ENCODE data around the gene GRK3.

- no peak for TF ChIP-seq POLR2A (IDR thresholded peaks at IDR 0.05)
- TF ChIP-seq CTCF (IDR thresholded peaks at IDR 0.05), result no peak
- TF ChIP-seq POLR2AphosphoS5 (IDR thresholded peaks at IDR 0.05), result no peak
Measured at GRCh38 chr22:25762147-25762546, 197.7 kb downstream of the GRK3 start.
